Heart left ventricle (tissue), 16 donors: ENCODE measurements around the gene ZNF22. TPM values are rescaled to one million over a fixed set of nuclear protein-coding genes. Genes with fewer than 3 reads are reported as not detected.
A peak's percentile ranks its signal among the peaks of the same experiment; 100 is the strongest.

Source experiments
- ATAC-seq, 4 donors: fragments of 200-7000 bp; cut with Tn5 transposase; one replicate each; pipeline ENCODE4 v1.9.1; 2020 to 2022; ENCODE audit warnings: moderate library complexity in 4 of 4, mild to moderate bottlenecking in 3 of 4, moderate number of reproducible peaks in 1 of 4
- DNase-seq, 5 donors: peaks; one replicate each; pipeline ENCODE4 v3.0.0-alpha.2; 2020
- H3K27ac ChIP-seq, 12 donors: fragments of 200-600 bp; sonication (generic) in 4 of 12; one replicate each; pipeline versions ENCODE4 v1.5.0 to v1.8.0; 2016 to 2022; ENCODE audit warnings: mild to moderate bottlenecking in 2 of 12
- H3K27me3 ChIP-seq, 9 donors: fragments of 200-600 bp; sonication (generic) in 2 of 9; one replicate each; pipeline versions ENCODE4 v1.5.1 to v1.8.0; 2016 to 2022; ENCODE audit warnings: mild to moderate bottlenecking in 3 of 9
- H3K36me3 ChIP-seq, 9 donors: fragments of 200-600 bp; sonication (generic) in 2 of 9; one replicate each; pipeline versions ENCODE4 v1.5.0 to v1.8.0; 2018 to 2022; ENCODE audit warnings: mild to moderate bottlenecking in 2 of 9
- H3K4me1 ChIP-seq, 12 donors: fragments of 200-600 bp; sonication (generic) in 4 of 12; one replicate each; pipeline versions ENCODE4 v1.5.0 to v1.8.0; 2016 to 2022; ENCODE audit warnings: mild to moderate bottlenecking in 3 of 12
- H3K4me3 ChIP-seq, 12 donors: fragments of 200-600 bp; sonication (generic) in 4 of 12; one replicate each; pipeline versions ENCODE4 v1.5.0 to v1.8.0; 2017 to 2022; ENCODE audit warnings: mild to moderate bottlenecking in 9 of 12, moderate library complexity in 4 of 12
- H3K9me3 ChIP-seq, 12 donors: fragments of 200-600 bp; sonication (generic) in 4 of 12; one replicate each; pipeline versions ENCODE4 v1.5.0 to v1.8.0; 2016 to 2022; ENCODE audit warnings: mild to moderate bottlenecking in 1 of 12
- POLR2A ChIP-seq, 2 donors: fragments of 450-650 bp; IDR thresholded peaks; one replicate each; pipeline ENCODE4 v1.6.1; 2017; ENCODE audit warnings: antibody characterized with exemption in 2 of 2, mild to moderate bottlenecking in 2 of 2, moderate library complexity in 2 of 2
- WGBS, 4 donors: extraction: QIAGEN DNeasy Blood & Tissue Kit in 2 of 4; methylation state at CpG; one replicate each; pipeline versions ENCODE4 v1.1.5 to v1.1.7; 2013 to 2018; 5-methylcytosine and 5-hydroxymethylcytosine counted together
- intact Hi-C, 10 donors: fragments of 100-400 bp; cut with DNase I; formaldehyde crosslinking; loops; one replicate each; pipeline versions ENCODE4 v1.11.1 to v1.14.2; 2022
- polyA plus RNA-seq, 2 donors: library from polyadenylated mRNA; stranded (reverse); fragments of 200-250 nt; gene quantifications; one replicate each; pipeline ENCODE4 v1.2.3, GENCODE V29; 2013
- total RNA-seq, 9 donors: library from RNA; depleted of rRNA in 2 of 9; stranded (reverse); fragments of >200 nt in 2 of 9; fragmentation: NEBNext Ultra II Directional in 3 of 9; extraction: Animal tissue kit (Norgen Biotek cat#: 25700) in 3 of 9; gene quantifications; one replicate each; pipeline versions ENCODE4 v1.1.0 to v1.2.4, GENCODE V29; 2016 to 2023
- TF ChIP-seq, protein P1 (sequence below), 12 donors: fragments of 200-600 bp; sonication (generic) in 4 of 12; IDR thresholded peaks; one replicate each; pipeline versions ENCODE4 v1.5.0 to v1.8.0; 2018 to 2022; ENCODE audit warnings: antibody characterized with exemption in 12 of 12, mild to moderate bottlenecking in 5 of 12
- donor health status: ischemic (EF 13 %, LVEDD 7.1; RV severe dilation, severe dysfunction).
- donor health status: healthy with polysubstance abuse.
- donor health status: DM: no; HTN: yes; CAD: no.
- donor health status: DM: no; HTN: no; CAD: no.
- donor health status: ischemic (EF 25% LVEDD 6.9; RV normal size, moderate dysfunction).
- donor health status: ischemic (EF 25% LVEDD 5.7; RV mildly dilated, moderate dysfunction).
- donor health status: healthy.
- donor health status: DM: yes; HTN: yes; CAD: no.
- donor health status: ischemic (EF 35%, LVEDD 5.7; RV mildly dilated, moderate dysfunction).
- donor health status: nonischemic (EF 11% LVEDD 7.7; RV severe dilation, severe dysfunction).
- donor health status: DM: yes; HTN: yes; CAD: no.
- donor health status: PGD.
- donor health status: ischemic (EF 29% LVEDD 5.4; RV normal size, mild dysfunction).
- donor health status: nonischemic (EF 23%, LVEDD 6.1; RV moderate dilation, normal function).

ZNF22 gene
- total and polyA plus RNA-seq, 11 donors: 12.6 to 17.5 (median 14.6) TPM

DNA sequence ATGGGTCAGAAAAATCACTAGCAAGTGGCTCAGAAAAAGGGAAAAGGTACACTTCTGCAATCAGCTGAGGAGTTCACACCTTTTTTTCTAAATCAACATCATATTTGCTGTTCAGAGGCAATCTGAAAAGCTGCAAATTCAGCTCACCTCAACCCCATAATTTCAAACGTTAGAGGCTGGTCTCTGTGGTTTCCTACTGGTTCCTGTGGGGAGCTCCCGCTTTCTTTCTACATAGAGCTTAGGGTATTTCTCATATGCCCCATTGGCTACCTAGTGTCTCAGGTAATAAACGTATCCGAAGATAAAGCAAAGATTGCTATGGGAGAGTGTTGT is 5.2 kb upstream of the ZNF22 start:
- Histone ChIP-seq H3K4me3 (no peak overlapping the region), H3K27ac (peak overlapping the region; percentile 80 to 98 (median 95)), H3K4me1 (peaks cover 16 to 98% (median 88%) of the 10 kb centered on the region in 12 donors), H3K9me3 (no peaks in the 10 kb centered on the region), H3K36me3 (peaks cover 0 to 44% (median 30%) of the 10 kb centered on the region in 9 donors), H3K27me3 (no peaks in the 10 kb centered on the region)
- ATAC-seq (no peak), DNase-seq (no peak)
- WGBS, 4 donors: 20 to 29% (median 26%) methylated on average over 4 of the region's 4 CpGs
- intact Hi-C loops: loop anchor here in 1 of 10 donors (10.0 kb wide), 2 partner anchors 1029 to 1321 kb away; no protein-coding TSS in a partner anchor
- TF ChIP-seq, protein P1, sequence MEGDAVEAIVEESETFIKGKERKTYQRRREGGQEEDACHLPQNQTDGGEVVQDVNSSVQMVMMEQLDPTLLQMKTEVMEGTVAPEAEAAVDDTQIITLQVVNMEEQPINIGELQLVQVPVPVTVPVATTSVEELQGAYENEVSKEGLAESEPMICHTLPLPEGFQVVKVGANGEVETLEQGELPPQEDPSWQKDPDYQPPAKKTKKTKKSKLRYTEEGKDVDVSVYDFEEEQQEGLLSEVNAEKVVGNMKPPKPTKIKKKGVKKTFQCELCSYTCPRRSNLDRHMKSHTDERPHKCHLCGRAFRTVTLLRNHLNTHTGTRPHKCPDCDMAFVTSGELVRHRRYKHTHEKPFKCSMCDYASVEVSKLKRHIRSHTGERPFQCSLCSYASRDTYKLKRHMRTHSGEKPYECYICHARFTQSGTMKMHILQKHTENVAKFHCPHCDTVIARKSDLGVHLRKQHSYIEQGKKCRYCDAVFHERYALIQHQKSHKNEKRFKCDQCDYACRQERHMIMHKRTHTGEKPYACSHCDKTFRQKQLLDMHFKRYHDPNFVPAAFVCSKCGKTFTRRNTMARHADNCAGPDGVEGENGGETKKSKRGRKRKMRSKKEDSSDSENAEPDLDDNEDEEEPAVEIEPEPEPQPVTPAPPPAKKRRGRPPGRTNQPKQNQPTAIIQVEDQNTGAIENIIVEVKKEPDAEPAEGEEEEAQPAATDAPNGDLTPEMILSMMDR (IDR thresholded peaks at IDR 0.05): no peak
- no peak for TF ChIP-seq POLR2A (IDR thresholded peaks at IDR 0.05)

DNA sequence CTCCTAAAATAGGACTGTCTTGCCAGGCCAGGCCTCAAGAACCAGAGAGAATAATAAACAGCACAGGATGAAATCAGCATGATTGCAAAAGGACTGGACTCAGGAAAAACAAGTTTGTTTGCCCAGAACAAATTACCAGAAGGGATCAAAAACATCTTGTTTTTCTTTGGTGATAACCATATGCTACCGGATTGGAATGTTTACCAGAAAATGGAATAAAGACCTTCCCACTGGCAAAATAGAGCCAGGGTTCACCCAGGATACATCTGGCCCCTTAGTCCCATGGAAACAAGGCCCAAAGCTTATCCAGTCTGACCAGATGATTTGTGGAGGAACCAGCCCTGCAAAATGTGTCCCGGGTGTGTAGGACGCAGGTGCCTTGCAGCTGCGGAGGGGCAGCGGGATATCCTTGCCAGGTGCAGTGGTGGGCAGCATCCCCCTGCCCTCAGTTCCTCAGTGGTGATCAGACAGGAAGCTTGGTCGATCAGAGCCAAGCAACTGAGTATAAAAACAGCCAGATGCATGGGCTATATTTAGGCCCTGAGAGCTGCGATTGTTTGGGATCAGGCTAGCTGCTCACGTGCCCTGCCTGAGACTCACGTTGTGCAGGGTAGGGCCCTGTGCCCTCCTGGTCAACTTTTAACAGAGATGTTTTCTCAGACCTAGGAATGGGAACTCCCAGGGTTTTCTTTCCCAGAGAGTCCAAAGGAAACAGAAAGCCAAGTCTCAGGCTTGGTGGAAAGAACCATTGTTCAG is 4.6 kb upstream of the ZNF22 start:
- Histone ChIP-seq H3K4me1 (peaks cover 16 to 94% (median 83%) of the 10 kb centered on the region in 12 donors), H3K36me3 (peaks cover 0 to 40% (median 28%) of the 10 kb centered on the region in 9 donors), H3K9me3 (no peaks in the 10 kb centered on the region), H3K27me3 (no peaks in the 10 kb centered on the region), H3K4me3 (peak overlapping the region in 5 of 12 donors; percentile 1 to 29 (median 13)), H3K27ac (peak overlapping the region; percentile 80 to 98 (median 95))
- DNase-seq (peak; percentile 73 to 90 (median 76)), ATAC-seq (peak; percentile 72 to 84 (median 78))
- intact Hi-C loops: loop anchor here in 1 of 10 donors (1.0 to 10.0 kb wide), 3 partner anchors 18 to 1321 kb away; partner anchors contain the start of gene DEPP1
- 5 to 6% (median 5%) methylated on average over 7 to 9 of the region's 9 CpGs for WGBS, 4 donors
- TF ChIP-seq, protein P1 (IDR thresholded peaks at IDR 0.05): no peak
- no peak for TF ChIP-seq POLR2A (IDR thresholded peaks at IDR 0.05)

DNA sequence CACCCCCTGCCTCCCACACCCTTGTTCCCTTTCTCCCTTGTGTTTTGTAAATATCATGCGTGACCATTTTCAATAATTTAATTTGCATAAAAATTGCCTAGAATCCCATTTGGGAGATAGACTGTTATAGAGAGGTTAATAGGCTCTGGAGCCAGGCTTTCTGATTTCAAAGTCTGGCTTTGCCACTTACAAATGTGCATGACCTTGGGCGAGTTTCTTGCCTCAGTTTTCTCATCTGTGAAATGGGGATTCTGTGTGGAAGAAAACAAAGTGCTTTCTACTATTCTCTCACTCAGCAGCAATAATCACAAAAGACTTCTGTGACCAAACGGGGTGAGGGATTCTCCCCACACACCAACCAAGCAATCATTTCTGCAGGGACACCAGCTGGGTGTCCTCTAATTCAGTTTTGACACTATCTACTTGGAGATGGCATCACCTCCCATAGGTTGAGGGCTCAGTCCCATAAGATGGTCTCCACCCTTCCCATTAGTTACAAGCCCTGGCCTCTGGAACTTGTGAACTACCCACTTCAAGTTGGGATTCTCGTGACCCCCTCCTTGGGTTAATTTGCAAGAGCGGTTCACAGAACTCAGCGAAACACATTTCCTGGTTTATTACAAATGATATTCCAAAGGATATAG is 3.5 kb upstream of the ZNF22 start:
- Histone ChIP-seq H3K4me3 (peak overlapping the region in 1 of 12 donors; percentile 1), H3K36me3 (peaks cover 0 to 29% (median 18%) of the 10 kb centered on the region in 9 donors), H3K27ac (peak overlapping the region; percentile 80 to 98 (median 95)), H3K9me3 (no peaks in the 10 kb centered on the region), H3K27me3 (no peaks in the 10 kb centered on the region), H3K4me1 (peaks cover 15 to 88% (median 77%) of the 10 kb centered on the region in 12 donors)
- TF ChIP-seq POLR2A (IDR thresholded peaks at IDR 0.05): no peak
- TF ChIP-seq, protein P1 (IDR thresholded peaks at IDR 0.05): no peak
- WGBS, 4 donors: 80 to 91% (median 86%) methylated on average over 6 of the region's 6 CpGs
- ATAC-seq: no peak
- DNase-seq: no peak
- intact Hi-C loops: loop anchor here in 1 of 10 donors (10.0 kb wide), 2 partner anchors 1028 to 1322 kb away; no protein-coding TSS in a partner anchor

DNA sequence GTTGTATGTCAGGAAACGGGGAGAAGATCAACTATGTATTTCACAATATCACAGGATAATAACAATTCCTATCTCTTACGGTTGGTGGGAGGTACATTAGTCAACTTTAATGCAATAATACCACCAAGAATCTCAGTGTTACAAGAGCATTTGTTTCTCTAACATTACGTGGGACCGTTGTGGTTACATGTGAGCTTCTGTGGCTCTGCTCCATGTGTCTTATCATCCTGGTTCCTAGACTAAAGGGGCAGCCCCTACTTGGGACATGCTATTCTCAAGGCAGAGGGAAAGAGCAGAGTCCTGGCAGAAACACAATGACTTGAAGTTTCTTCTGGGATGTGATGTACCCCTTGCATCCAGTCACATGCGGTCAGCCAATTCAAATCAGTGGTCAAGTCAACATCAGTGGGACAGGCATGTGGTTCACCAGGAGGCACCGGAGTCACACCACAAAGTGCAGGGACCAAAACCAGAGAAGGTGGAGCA is 2.5 kb upstream of the ZNF22 start:
- peaks cover 15 to 90% (median 80%) of the 10 kb centered on the region in 12 donors for H3K4me1 ChIP-seq
- TF ChIP-seq POLR2A (IDR thresholded peaks at IDR 0.05): no peak
- TF ChIP-seq, protein P1 (IDR thresholded peaks at IDR 0.05): no peak
- H3K9me3 ChIP-seq: no peaks in the 10 kb centered on the region
- peaks cover 0 to 21% (median 12%) of the 10 kb centered on the region in 9 donors for H3K36me3 ChIP-seq
- H3K27ac ChIP-seq: peak overlapping the region in 11 of 12 donors; percentile 85 to 98 (median 96)
- ATAC-seq: no peak
- 59 to 74% (median 65%) methylated on average over 5 to 6 of the region's 6 CpGs for WGBS, 4 donors
- no peak overlapping the region for H3K4me3 ChIP-seq
- DNase-seq: no peak
- intact Hi-C loops: loop anchor here in 1 of 10 donors (10.0 kb wide), 2 partner anchors 1027 to 1323 kb away; no protein-coding TSS in a partner anchor
- no peaks in the 10 kb centered on the region for H3K27me3 ChIP-seq
